BJ (cell line): ENCODE results near the gene FGFR4. TPM values are rescaled to one million over a fixed set of nuclear protein-coding genes. Genes with fewer than 3 reads are reported as not detected.
"Not testable (repeated sequence)": the region's sequence is repeated elsewhere in the genome, so short reads cannot be mapped to it uniquely, and the experiment has no call there.

Experiments used
- CTCF ChIA-PET: fragments of 350-600 bp; formaldehyde crosslinking; extraction: SDS; loops from one replicate; lab custom pipeline; 2021; ENCODE audit warnings: antibody characterized with exemption, inconsistent platforms; lab: Yijun Ruan, JAX
- POLR2A ChIA-PET: fragments of 300-600 bp; sonication (Branson Sonifier 250); formaldehyde crosslinking; extraction: SDS; loops from one replicate; lab custom pipeline; 2021; ENCODE audit warnings: antibody characterized with exemption; lab: Charles Lee
- DNase-seq: peaks from one replicate; pipeline ENCODE4 v3.0.0-alpha.2; 2011; ENCODE audit warnings: low read depth
- H3K27me3 ChIP-seq: 2 replicates; pipeline ENCODE4 v1.6.0; 2011; ENCODE audit warnings: low read length; ENCODE audit not compliant: control insufficient read depth, insufficient read depth
- H3K36me3 ChIP-seq: 2 replicates; pipeline ENCODE4 v1.5.1; 2011; ENCODE audit warnings: low read length; ENCODE audit not compliant: control insufficient read depth, insufficient read depth
- H3K4me3 ChIP-seq: 2 replicates; pipeline ENCODE4 v1.5.1; 2011; ENCODE audit warnings: low read depth, mild to moderate bottlenecking, control low read depth, low read length
- CTCF ChIP-seq: IDR thresholded peaks from 2 replicates; pipeline ENCODE4 v1.5.1; 2011; ENCODE audit warnings: low read depth, mild to moderate bottlenecking, control low read depth, inconsistent platforms, low read length, moderate library complexity; ENCODE audit not compliant: insufficient read depth
- polyA plus RNA-seq: library from polyadenylated mRNA; depleted of rRNA; stranded (reverse); fragments of >200 nt; gene quantifications from 2 replicates; pipeline ENCODE4 v1.2.3, GENCODE V29; 2011

FGFR4 gene
- polyA plus RNA-seq, 1 experiment = 0.12 TPM

- Histone ChIP-seq H3K27me3 (no peaks in the 10 kb centered on the region), H3K36me3 (peaks cover 6% of the 10 kb centered on the region), H3K4me3 (no peak overlapping the region)
- ChIA-PET CTCF (interaction anchor here (1.1 to 2.6 kb wide), 2 partner anchors 28 to 70 kb away, joined by 7 to 8 read pairs; no protein-coding TSS in a partner anchor), POLR2A (no interaction called here)
- no peak for DNase-seq
- TF ChIP-seq CTCF = no peak
These were observed 42.8 kb upstream of the FGFR4 start for GRCh38 chr5:177043958-177044357.

GRCh38 chr5:177044641-177045040 is 42.1 kb upstream of the FGFR4 start:
- H3K27me3 ChIP-seq = no peaks in the 10 kb centered on the region
- ChIA-PET POLR2A (no interaction called here), CTCF (interaction anchor here (1.0 to 2.6 kb wide), 3 partner anchors 23 to 70 kb away, joined by 3 to 8 read pairs (median 7); no protein-coding TSS in a partner anchor)
- no peak for DNase-seq
- peaks cover 10% of the 10 kb centered on the region for H3K36me3 ChIP-seq
- H3K4me3 ChIP-seq = no peak overlapping the region
- no peak for TF ChIP-seq CTCF

- ChIA-PET CTCF (interaction anchor here (0.6 to 0.7 kb wide), 3 partner anchors 27 to 88 kb away, joined by 3 read pairs; no protein-coding TSS in a partner anchor), POLR2A (no interaction called here)
- Histone ChIP-seq H3K4me3 (no peak overlapping the region), H3K27me3 (no peaks in the 10 kb centered on the region), H3K36me3 (peaks cover 10% of the 10 kb centered on the region)
- TF ChIP-seq CTCF = no peak
- DNase-seq = no peak
These were observed 41.1 kb upstream of the FGFR4 start for GRCh38 chr5:177045631-177046030.

- H3K27me3 ChIP-seq, H3K4me3 ChIP-seq, DNase-seq, CTCF ChIA-PET, POLR2A ChIA-PET: not testable (repeated sequence)
- H3K36me3 ChIP-seq = peaks cover 13% of the 10 kb centered on the region
These were observed 38.2 kb upstream of the FGFR4 start for GRCh38 chr5:177048531-177048930.

GRCh38 chr5:177049285-177049684 is 37.4 kb upstream of the FGFR4 start:
- no peak for TF ChIP-seq CTCF
- no peak for DNase-seq
- ChIA-PET POLR2A (no interaction called here), CTCF (interaction anchor here (1.4 kb wide), 1 partner anchor 22 kb away, joined by 6 read pairs; no protein-coding TSS in a partner anchor)
- Histone ChIP-seq H3K27me3 (no peaks in the 10 kb centered on the region), H3K36me3 (peaks cover 11% of the 10 kb centered on the region), H3K4me3 (no peak overlapping the region)
